Myocyte (in vitro differentiated cells): ENCODE measurements around the gene TRMT61B. TPM values are rescaled to one million over a fixed set of nuclear protein-coding genes. Genes with fewer than 3 reads are reported as not detected.

ENCODE experiments used
- DNase-seq: peaks from one replicate; pipeline ENCODE4 v3.0.0-alpha.2; 2012; ENCODE audit warnings: low read depth
- polyA plus RNA-seq: library from polyadenylated mRNA; unstranded; fragments of >200 nt; gene quantifications from one replicate; pipeline ENCODE4 v1.2.1, GENCODE V29; 2012; ENCODE audit warnings: missing spikeins
- total RNA-seq: library from RNA; depleted of rRNA; stranded (reverse); fragments of >200 nt; gene quantifications from 2 replicates; pipeline ENCODE4 v1.2.3, GENCODE V29; 2014

TRMT61B gene
- 13.1 and 16.2 TPM in 2 replicates for total RNA-seq
- polyA plus RNA-seq = 9.4 TPM

DNA sequence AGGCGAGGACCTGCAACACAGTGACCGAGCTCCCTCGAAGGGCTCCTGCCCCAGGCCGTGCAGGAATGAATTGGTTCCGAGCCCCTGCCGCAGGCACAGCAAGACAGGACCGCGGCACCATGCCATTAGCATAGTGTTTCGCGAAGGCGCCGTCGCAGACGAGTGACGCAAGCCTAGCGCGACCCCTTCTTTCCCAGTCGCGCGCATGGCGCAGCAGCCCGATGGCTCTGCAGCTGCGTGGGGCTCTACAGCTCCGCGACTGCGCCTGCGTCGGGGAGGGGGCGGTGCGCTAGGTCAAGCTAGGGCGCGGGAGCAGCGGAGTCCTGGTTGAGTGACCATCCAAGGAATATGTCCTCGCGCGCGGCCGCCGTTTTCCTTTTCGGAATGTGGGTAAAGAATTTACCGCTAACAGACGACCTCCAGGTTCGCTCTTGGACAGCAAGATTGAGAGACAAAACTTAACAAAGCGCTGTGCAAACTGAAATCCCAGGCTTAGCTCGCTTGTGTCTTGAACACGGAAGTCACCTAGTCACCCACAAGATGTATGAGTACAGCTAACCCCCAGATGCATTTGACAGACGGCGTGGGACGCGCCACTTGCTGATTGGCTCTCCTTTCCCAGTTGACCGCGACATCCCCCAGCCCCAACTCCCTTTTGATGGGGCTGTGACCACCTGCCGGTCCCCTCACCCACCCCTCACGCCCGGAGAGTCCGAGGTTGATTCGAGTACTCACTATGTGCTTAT lies at the start of gene TRMT61B:
TSS of gene TRMT61B (minus strand) at position 164 of the 746 bp plus-strand sequence. CDS start at position 132, 32 bp downstream.
- DNase-seq = peak; percentile 96

DNA sequence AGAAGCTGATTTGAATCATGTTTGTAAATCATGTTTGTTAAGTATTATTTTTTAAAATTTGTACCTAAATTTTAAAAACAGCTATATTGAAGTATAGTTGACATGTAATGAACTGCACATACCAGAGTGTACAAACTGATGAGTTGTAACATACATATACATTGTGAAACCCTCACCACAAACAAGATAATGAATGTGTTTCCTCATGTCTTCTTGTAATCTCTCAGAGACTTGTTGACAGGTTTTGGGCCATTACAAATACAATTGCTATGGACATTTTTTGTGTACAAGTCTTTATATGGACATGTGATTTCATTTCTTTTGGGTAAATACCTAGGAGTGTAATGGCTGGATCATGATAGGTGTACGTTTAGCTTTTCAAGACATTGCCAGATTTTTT lies 45.8 kb upstream of the TRMT61B start:
- DNase-seq = no peak

DNA sequence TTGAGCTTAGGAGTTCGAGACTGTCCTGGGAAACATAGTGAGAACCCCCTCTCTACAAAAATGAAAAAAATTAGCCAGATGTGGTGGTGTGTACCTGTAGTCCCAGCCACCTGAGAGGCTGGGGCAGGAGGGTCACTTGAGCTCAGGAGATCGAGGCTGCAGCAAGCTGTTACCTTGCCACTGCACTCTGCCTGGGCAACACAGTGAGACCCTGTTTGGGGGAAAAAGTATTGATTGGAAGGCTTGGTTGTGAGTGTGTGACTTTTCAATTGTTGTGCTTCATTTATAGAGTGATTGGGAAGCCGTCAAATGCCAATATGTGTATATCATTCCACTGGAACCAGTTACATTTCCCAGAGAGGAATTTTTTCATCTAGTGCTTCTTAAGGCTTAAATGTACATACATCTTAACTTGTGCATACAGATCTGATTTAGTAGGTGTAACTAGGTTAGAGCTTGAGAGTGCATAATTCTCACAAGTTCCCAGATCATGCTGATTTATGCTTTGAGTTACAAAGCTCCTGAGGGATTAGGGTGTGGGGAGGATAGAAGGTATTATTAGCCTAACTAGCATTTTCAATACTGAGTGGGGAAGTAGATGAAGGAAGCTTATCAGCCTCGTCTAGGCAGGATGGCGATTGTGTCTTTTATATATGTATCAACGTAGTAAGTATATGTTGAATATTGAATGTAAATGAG lies 39.7 kb upstream of the TRMT61B start:
- no peak for DNase-seq

- DNase-seq = no peak
Observed at GRCh38 chr2:28908172-28908571, 38.1 kb upstream of the TRMT61B start.

DNA sequence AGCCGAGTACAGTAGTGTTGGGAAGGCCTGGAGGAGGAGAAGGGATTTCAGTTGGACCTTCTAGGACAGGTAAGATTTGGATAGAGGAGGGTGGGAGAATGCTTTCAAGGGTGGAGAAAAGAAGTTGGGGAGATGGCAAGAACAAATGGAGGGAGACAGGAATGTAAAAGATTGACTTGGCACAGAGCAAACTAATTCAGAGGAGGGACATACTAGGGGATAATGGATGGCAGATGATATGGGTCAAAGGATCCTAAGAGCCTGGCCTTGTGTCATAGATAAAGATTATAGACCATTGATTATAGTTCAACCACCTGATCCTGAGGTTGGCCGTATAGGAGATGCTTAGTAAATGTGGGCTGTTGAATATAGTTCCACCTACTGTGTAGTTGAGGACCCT lies 36.7 kb upstream of the TRMT61B start:
- DNase-seq = no peak

DNA sequence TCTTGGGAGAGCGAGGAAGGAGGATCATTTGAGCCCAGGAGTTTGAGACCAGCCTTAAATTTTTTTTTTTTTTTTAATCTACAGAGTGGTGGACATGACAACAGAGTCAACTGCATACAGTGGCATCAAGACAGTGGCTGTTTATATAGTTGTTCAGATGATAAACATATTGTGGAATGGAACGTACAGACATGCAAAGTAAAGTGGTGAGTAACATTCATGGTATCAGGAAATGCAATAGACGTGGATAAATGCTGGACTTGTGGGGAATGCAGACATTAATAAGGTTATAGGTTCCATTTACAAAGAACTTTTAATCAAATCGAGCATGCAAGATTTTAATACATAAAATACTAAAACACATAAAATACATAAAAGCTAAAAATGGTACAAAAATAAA lies 36.3 kb upstream of the TRMT61B start:
- no peak for DNase-seq

- no peak for DNase-seq
Observed at GRCh38 chr2:28905533-28905932, 35.4 kb upstream of the TRMT61B start.

DNA sequence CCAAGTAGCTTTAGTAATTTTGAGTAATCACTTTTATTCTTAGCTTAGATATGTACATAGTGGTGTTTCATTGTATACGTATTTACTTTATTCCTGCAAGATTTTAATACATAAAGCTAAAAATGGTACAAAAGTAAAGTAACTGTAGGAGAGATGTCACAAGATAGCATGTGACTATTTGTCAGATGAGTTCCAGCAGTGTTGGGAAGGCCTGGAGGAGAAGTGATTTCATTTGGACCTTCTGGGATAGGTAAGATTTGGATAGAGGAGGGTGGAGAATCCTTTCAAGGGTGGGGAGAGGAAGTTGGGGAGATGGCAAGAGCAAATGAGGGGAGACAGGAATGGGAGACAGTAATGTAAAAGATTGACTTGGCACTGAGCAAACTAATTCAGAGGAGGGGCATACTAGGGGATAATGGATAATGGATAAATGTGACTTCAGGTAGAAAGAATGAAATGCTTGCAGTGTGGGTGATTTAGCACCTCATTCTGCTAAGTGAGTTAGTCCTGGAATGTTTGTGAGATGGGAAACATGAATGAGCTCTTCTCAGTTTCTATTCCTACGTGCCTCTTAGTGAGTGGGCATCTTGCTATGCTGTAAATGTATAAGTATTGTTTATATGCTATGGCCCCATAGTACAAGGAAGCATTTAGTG lies 34.8 kb upstream of the TRMT61B start:
- DNase-seq = no peak

- peak; percentile 22 for DNase-seq
Observed at GRCh38 chr2:28904295-28904694, 34.2 kb upstream of the TRMT61B start.

DNA sequence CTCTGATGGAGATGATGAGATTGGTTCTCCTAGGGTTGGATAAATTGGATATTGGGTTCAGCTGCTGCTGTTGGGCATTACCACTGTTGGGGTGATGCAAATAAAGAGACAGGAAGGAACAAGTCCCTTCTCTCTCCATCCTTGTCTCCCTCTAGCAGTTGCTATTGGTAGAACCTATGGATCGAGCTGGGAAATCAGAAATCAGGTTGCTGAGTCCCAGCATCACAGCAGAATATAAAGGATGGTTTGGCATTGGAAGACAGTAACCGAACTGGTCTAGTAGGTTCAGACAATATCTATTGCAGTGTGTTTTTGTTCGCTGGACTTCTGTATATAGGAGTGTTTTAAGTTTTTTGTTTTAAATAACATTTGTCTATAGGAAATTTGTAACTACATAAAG lies 32.5 kb upstream of the TRMT61B start:
- no peak for DNase-seq

- no peak for DNase-seq
Observed at GRCh38 chr2:28901841-28902240, 31.7 kb upstream of the TRMT61B start.

DNA sequence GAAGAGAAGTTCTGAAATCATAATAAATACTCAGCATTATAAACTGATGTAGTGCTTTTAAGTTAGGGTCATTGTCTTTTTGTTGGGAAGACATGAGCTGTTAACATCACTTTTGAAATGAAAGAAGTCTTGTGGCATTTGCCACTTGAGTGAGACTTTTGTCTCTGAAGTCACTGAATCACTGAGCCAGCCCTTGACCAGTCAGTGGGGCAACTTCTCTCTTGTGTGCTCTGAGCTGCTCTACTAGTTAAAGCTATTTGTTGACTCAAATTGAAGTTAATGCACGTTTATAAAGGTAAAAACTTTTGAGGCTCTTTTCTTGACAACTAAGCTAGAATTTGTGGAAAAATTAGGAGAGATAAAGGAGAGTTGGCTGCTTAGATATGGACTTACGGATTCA lies 31.1 kb upstream of the TRMT61B start:
- DNase-seq = no peak

GRCh38 chr2:28898048-28898447 lies 27.9 kb upstream of the TRMT61B start:
- DNase-seq = no peak

- DNase-seq = peak; percentile 43
Observed at GRCh38 chr2:28896906-28897305, 26.8 kb upstream of the TRMT61B start.

DNA sequence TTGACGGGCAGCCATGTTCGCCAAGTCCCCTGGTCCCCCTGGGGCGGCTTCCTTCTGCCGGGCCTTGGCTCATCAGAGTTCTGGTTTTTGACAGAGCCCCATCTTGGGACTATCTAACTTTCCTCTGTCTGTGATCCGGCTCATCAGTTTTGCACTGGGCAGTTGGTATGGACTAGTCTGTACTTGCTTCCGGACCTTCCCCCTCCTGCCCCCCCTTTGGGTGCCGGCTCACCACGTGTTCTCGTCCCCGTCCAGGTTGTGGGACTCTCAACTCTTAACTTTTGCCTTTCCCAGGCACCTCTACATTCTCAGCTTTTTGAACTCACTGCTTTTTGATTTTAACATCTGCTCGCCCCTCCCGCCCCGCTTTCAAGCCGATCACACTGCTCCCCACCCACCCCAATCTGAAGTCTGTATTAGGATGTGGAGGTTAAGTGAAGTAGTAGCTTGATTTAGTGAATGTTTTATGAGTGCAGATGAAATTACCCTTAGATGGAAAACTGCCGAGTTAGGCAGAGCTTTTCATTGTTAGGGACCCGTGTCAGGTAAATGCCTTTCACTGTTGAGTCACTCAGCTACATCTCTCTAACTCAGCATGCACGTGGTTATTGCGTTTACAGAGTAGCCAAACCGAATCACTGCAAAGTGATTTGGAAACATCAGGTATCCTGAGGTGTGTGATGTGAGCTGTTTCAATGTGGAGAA lies 25.2 kb upstream of the TRMT61B start:
- DNase-seq = peak; percentile 40

DNA sequence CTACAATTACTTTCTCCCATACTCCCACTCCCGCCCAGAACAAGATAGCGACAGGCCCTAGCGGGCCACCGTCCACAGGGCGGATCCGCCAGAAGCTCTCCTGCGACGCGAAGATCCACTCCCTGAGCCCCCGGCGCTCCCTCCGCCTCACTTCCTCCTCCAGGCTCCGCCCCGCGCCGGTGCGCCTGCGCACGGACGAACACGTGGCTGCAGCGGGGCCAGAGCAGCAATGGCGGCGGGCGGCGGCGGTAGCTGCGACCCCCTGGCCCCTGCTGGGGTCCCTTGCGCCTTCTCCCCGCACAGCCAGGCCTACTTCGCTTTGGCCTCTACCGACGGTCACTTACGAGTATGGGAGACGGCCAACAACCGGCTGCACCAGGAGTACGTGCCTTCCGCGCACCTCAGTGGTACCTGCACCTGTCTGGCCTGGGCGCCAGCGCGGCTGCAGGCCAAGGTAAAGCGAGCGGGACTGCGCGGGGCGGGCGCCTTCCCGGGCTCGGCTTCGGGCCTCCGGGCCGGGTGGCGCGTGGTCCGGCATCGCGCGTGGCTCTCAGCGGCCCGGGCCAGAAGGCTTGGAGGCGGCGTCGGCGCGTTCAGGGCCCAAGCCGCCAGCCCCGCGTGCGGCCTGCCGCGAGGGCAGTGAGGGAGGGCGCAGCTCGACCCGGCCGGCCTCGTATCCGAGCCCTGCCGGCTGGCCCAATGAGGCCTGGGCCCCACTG lies 24.5 kb upstream of the TRMT61B start, which contains the start of gene WDR43:
TSS of gene WDR43 (plus strand) at position 198 of the 719 bp plus-strand sequence. CDS start at position 230, 32 bp downstream.
- DNase-seq = peak; percentile 98

GRCh38 chr2:28893488-28893887 lies 23.4 kb upstream of the TRMT61B start:
- DNase-seq = no peak

DNA sequence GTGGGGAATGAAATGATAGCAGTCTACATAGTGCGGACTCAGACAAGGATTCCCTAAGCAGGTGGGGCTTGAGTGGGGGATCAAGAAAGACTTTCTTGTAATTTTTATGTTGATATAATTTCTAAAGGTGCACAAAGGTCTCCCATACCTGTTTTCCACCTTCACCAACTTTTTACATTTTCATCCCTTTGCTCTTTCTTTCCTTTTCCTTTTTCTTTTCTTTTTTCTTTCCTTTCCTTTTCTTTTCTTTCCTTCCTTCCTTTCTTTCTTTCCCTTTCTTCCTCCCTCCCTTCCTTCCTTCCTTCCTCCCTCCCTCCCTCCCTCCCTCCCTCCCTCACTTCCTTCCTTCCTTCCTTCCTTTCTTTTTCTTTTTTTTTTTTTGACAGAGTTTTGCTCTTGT lies 10.1 kb upstream of the TRMT61B start:
- no peak for DNase-seq

DNA sequence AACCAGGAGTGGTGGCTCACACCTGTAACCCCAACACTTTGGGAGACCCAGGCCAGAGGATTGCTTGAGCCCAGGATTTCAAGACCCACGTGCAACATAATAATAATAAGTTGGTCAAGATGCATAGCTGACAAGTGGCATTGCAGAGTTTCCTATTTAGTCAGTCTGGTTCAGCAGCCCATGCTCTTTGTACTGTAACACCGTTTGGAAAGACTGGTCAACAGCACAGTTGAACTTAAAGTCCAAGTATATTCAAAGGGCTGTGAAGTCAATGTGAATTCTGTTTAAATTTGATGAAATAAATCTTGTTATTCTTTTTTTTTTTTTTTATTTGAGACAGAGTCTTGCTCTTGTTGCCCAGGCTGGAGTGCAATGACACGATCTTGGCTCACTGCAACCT lies 1.5 kb upstream of the TRMT61B start:
- DNase-seq = no peak

GRCh38 chr2:28869494-28870145 lies 489 bp downstream of the TRMT61B start:
- no peak for DNase-seq
